ENCODE measurements around the gene TRIP13.
A peak's percentile ranks its signal among the peaks of the same experiment; 100 is the strongest.

The TRIP13 gene

DNA sequence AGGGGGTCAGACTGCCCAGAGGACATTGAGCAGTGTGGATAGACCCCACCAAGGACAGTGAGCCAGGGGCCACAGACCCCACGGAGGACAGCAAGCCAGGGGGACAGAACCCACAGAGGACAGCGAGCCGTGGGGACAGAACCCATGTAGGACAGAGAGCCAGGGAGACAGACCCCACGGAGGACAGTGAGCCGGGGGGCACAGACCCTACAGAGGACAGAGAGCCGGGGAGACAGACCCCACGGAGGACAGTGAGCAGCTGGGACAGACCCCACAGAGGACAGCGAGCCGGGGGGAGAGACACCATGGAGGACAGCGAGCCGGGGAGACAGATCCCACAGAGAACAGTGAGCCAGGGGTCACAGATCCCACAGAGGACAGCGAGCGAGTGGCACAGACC is 38.5 kb upstream of the TRIP13 start:
- TF ChIP-seq, protein P1, sequence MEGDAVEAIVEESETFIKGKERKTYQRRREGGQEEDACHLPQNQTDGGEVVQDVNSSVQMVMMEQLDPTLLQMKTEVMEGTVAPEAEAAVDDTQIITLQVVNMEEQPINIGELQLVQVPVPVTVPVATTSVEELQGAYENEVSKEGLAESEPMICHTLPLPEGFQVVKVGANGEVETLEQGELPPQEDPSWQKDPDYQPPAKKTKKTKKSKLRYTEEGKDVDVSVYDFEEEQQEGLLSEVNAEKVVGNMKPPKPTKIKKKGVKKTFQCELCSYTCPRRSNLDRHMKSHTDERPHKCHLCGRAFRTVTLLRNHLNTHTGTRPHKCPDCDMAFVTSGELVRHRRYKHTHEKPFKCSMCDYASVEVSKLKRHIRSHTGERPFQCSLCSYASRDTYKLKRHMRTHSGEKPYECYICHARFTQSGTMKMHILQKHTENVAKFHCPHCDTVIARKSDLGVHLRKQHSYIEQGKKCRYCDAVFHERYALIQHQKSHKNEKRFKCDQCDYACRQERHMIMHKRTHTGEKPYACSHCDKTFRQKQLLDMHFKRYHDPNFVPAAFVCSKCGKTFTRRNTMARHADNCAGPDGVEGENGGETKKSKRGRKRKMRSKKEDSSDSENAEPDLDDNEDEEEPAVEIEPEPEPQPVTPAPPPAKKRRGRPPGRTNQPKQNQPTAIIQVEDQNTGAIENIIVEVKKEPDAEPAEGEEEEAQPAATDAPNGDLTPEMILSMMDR (IDR thresholded peaks at IDR 0.05; ENCODE audit: low read depth, low read length, missing control alignments), result no peak
- no peak overlapping the region for H3K4me3 ChIP-seq (ENCODE audit: low read depth, low read length)
- no peak for DNase-seq (ENCODE audit: low read depth)

DNA sequence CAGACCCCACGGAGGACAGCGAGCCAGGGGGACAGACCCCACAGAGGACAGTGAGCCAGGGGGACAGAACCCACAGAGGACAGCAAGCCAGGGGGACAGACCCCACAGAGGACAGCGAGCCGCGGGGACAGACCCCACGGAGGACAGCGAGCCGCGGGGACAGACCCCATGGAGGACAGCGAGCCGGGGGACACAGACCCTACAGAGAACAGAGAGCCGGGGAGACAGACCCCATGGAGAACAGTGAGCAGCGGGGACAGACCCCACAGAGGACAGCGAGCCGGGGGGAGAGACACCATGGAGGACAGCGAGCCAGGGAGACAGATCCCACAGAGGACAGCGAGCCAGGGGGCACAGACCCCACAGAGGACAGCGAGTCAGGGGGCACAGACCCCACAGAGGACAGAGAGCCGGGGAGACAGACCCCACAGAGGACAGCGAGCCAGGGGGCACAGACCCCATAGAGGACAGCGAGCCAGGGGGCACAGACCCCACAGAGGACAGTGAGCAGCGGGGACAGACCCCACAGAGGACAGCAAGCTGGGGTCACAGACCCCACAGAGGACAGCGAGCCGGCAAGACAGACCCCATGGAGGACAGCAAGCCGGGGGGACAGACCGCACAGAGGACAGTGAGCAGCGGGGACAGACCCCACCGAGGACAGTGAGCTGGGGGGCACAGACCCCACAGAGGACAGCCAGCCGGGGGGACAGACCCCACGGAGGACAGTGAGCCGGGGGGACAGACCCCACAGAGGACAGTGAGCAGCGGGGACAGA is 37.5 kb upstream of the TRIP13 start:
- no peak overlapping the region for H3K4me3 ChIP-seq (ENCODE audit: low read depth, low read length)
- TF ChIP-seq, protein P1 (IDR thresholded peaks at IDR 0.05; ENCODE audit: low read depth, low read length, missing control alignments), result no peak
- DNase-seq (ENCODE audit: low read depth), result no peak

DNA sequence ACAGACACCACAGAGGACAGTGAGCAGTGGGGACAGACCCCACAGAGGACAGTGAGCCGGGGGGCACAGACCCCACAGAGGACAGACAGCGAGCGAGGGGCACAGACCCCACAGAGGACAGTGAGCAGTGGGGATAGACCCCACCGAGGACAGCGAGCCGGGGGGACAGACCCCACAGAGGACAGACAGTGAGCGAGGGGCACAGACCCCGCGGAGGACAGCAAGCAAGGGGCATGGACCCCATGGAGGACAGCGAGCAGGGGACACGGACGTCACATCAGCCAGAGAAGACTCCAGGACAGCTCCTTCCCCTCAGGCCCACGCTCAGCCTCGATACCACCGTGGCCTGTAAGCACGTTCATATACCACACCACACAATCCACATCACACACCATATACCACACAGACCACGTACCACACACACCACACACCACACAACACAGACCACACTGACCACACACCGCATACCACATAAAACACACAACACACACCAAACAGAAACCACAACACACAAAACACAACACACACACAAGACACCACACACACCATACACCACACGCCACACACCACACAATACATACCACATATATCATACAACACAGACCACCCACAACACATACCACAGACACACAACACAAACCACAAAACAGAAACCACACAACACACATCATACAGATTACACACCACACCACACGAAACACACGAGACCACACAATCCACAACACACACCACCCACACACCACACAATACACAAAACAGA is 36.7 kb upstream of the TRIP13 start:
- DNase-seq (ENCODE audit: low read depth), result no peak
- no peak overlapping the region for H3K4me3 ChIP-seq (ENCODE audit: low read depth, low read length)
- TF ChIP-seq, protein P1 (IDR thresholded peaks at IDR 0.05; ENCODE audit: low read depth, low read length, missing control alignments), result no peak

DNA sequence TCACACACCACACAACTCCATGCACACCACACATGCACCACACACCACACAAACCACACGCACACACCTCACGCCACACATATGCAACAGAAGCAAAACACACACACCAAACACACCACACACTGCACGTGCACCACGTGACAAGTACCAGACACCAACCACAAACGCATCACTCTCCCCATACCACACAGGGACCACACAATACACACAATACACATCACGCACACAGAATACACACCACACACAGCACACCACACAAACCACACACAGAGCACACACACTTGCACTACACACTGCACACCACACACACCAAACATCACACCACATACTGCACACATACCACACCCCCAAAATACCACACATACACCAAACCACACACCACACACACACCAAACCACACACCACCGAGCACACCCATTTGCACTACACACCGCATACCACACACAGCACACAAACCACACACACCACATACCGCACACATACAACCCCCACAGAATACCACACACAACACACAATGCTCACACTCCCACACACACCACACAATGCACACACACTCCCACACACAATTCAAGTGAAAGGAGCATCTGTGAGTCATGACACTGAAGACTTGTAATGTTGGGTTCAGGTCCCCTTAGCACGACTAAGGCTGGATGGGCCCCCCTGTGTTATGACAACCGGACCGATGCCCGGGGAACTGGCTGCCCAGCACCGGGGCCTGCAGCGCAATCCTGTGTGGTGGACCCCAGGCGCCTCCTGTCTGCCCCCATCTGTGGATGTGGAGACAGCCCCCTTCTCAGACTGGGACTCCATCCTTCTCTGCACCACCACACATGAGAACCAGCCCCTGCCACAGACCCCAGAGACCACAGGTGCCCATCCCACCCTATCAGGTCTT is 35.9 kb upstream of the TRIP13 start:
- peak; percentile 4 for DNase-seq (ENCODE audit: low read depth)
- TF ChIP-seq, protein P1 (IDR thresholded peaks at IDR 0.05; ENCODE audit: low read depth, low read length, missing control alignments), result no peak
- H3K4me3 ChIP-seq (ENCODE audit: low read depth, low read length), result no peak overlapping the region

DNA sequence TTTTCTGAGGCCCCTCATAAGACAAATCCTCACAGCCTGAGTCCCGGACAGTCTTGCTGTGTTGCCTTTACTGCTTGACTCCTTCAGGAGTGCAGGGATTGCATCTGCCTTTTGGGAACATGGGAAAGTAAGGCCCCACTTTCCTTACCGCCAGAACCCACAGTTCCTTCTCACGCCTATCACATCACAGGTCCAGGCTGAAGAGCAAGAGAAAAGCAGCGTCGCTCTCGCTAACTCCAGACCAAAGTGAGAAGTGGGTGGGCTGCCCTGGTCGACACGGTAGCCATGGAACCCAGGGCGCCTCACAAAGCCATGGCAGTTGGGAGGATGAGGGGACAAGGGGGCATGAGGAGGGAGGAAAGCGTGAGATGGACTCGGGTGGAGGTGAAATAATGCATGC is 34.0 kb upstream of the TRIP13 start:
- TF ChIP-seq, protein P1 (IDR thresholded peaks at IDR 0.05; ENCODE audit: low read depth, low read length, missing control alignments), result no peak
- no peak overlapping the region for H3K4me3 ChIP-seq (ENCODE audit: low read depth, low read length)
- no peak for DNase-seq (ENCODE audit: low read depth)

DNA sequence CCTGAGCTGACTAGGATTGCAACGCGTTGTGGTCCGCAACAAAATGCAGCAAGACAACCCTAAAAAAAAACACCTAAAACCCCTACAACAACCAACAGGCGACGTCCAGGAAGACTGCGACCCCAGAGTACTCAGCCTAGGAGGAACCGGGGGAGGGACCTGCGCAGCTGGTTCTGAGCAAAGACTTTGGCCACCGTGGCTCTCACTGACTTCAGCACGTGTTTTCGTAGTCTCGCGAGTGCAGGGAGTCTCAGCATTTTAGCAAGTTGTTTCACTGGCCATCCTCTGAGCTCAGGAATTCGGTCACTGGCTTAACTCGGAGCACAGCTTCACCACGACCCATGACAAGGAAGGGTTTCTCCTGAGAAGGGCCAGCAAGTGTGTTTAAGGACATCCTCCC is 33.3 kb upstream of the TRIP13 start:
- no peak overlapping the region for H3K4me3 ChIP-seq (ENCODE audit: low read depth, low read length)
- TF ChIP-seq, protein P1 (IDR thresholded peaks at IDR 0.05; ENCODE audit: low read depth, low read length, missing control alignments), result no peak
- DNase-seq (ENCODE audit: low read depth), result no peak

All from GM12864 (cell line).